ENCODE data around the gene FBXO8.
"Not testable (repeated sequence)": the region's sequence is repeated elsewhere in the genome, so short reads cannot be mapped to it uniquely, and the experiment has no call there.

FBXO8 gene, protein sequence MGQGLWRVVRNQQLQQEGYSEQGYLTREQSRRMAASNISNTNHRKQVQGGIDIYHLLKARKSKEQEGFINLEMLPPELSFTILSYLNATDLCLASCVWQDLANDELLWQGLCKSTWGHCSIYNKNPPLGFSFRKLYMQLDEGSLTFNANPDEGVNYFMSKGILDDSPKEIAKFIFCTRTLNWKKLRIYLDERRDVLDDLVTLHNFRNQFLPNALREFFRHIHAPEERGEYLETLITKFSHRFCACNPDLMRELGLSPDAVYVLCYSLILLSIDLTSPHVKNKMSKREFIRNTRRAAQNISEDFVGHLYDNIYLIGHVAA

GRCh38 chr4:174283507-174284471 is at the start of gene FBXO8, which contains the start of gene CEP44:
Gene FBXO8, minus strand, starts transcription at chr4:174283667. Its CDS starts 20,575 bp downstream, at chr4:174263092.
Gene CEP44, plus strand, starts transcription at chr4:174283911. Its CDS starts 15,211 bp downstream, at chr4:174299122.
- DNase-seq, result peak; percentile 97

- DNase-seq, result no peak
Observed at GRCh38 chr4:174332741-174333493, 49.5 kb upstream of the FBXO8 start.

DNA sequence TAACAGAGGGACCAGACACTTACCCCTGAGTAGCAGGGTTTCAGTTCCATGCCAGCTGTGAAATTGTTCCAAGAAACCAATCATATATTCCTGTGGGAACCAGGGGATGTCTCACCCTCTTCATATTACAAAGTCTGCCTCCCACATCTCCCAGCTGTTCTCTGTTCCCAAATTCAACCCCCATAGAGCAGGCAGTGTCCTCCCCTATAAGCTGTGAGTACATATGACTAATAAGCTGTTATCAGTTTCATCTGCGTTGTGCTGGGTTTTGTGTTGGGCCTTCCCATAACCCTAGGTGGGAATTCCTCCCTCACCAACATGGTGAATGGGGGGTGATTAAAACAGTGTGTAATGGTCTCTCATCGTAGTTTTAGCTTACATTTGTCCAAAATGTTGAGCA is 41.3 kb upstream of the FBXO8 start:
- no peak for DNase-seq

GRCh38 chr4:174324236-174324635 is 40.8 kb upstream of the FBXO8 start:
- DNase-seq, result no peak

DNA sequence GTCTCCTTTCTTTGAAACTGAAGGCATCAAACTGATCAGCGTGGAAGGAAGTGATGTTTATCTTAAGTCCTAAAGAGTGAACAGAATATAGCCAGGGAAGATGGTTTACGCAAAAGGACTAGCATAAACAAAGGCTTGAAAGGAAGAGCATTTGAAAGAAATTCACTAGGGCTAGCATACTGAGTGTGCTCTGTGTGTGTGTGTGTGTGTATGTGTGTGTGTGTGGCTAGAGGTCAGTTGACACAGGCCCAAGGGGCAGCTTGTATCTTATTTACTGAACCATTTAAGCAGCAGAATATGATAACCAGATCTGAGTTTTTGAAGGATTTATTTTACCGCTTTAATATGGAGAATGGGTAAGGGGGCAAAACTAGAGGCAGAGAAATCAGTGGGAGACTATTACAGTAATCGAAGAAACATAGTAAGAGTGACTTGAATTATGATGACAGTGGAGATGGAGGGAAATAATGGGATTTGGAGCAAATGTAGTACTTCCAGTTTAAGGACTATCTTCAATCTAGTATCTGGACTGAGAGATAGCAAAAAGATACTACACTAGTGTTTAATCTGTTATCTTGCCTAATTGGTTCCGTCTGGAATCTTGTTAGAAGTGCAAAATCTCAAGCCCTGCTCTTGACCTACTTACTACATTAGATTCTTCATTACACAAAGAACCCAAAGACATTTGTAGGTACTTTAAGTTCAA is 37.2 kb upstream of the FBXO8 start:
- no peak for DNase-seq

DNA sequence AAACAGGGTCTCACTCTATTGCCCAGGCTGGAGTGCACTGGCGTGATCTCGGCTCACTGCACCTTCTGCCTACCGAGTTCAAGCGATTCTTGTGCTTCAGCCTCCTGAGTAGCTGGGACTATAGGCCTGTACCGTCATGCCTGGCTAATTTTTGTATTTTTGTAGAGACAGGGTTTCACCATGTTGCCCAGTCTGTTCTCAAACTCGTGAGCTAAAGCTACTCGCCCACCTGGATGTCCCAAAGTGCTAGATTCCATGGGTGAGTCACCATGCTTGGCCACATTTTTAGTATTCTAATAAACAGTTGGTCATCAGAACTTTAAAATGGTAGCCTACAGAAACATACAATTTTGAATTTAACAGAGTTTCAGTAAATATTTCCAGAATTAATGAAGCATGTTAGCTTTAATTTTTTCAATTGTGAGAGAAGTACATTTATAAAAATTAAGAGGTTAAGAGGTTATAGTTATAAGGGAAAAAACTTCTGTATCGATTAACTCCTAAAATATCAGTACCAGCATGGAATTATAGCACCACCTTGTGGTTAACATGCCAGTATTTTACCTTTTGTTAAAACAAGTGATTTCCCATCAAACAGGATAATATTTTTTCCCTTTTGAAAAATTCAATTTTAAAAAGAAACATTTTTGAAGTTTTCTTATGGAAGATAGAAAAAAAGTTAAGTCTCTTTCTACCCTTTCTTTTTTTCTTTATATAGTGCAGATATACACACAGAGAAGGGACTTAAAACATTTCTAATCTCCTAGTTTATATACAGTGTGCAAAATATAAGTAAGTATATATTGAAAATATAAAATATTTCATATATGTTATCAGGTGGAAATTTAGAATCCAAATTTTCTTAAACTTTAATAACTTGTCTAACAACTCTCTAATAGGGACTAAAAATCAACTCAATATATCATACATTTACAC is 35.6 kb upstream of the FBXO8 start:
- DNase-seq, result no peak

DNA sequence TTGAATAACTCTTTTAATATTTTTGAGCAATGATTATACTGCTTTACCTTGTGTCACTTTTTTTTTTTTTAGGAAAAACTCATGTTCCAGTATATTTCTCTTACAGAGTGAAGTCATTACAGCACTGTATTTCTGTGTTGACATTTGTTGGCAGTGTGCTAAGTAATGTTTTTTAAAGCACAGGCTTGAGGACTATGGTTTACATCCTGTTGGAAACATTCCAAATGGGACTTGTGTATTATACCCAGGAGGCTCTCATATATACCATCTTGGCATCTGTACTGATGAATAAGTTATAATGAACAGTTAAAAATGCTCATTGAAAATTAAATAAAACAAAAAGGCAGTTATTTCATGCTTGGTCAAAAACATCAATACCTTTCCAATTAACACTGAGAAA is 34.1 kb upstream of the FBXO8 start:
- no peak for DNase-seq

- DNase-seq, result no peak
Observed at GRCh38 chr4:174316954-174317353, 33.5 kb upstream of the FBXO8 start.

DNA sequence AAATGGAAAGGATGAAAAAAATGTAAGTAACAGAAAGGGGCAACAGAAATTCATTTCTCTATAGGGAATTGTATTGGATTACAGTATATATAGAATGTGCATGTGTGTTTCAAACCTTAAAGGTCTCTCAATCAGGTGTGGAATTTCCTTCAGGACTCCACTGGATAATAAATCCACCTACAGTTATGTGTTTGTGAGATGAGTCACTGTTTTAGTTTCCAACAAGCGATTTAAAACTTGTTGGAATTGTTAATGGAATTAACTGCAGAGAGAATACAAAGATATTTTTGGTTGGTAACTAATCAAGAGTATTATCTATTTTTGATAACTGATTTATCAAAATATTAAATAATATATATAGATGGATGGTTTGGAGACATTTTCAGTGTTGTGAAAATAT is 33.1 kb upstream of the FBXO8 start:
- DNase-seq, result no peak

DNA sequence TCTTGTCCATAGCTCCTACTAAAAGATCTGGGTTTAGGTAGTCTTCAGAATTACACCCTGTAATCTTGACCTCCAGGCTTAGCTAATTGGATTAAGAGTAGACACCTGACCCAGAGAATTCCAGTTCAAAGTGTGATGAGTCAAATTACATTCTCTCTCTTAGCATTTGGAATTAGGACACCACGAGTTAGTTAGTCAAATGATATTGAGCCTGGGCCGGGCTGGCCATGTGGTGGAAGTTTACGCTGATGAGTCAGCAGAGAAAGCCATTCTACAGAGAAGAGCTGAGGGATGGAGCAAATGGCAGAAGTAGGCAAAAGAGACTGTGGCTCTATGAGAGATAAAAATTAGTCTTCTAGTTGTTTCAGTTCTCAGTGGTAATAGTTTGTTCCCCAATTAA is 31.3 kb upstream of the FBXO8 start:
- no peak for DNase-seq

DNA sequence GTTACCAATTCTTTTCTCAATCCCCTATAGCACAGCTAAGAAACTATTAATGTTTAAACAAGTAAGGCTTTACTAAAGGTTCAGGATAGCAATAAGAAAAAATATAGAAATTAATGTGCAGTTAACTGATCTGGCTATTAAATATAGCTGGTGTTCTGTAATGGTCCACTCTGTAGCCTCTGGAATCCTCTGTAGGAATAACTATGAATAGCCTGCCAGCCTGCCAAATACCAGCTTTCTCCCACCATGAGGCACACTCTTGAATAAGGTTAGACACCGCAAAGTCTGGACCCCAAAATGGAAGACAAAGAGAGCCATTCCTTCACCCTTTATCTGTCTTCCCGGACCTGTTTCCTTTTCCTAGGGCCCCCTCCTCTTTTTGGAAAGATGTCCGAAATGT is 30.8 kb upstream of the FBXO8 start:
- no peak for DNase-seq

- no peak for DNase-seq
Observed at GRCh38 chr4:174312993-174313392, 29.5 kb upstream of the FBXO8 start.

DNA sequence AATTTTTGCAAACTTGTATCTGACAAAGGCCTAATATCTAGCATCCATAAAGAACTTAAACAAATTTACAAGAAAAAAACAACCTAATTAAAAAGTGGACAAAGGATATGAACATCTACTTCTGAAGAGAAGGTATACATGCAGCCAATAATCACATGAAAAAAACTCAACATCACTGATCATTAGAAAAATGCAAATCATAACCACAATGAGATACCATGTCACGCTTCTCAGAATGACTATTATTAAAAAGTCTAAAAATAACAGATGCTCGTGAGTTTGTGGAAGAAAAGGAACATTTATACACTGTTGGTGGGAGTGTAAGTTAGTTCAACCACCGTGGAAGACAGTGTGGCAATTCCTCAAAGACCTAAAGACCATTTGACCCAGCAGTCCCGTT is 24.2 kb upstream of the FBXO8 start:
- DNase-seq, result no peak

DNA sequence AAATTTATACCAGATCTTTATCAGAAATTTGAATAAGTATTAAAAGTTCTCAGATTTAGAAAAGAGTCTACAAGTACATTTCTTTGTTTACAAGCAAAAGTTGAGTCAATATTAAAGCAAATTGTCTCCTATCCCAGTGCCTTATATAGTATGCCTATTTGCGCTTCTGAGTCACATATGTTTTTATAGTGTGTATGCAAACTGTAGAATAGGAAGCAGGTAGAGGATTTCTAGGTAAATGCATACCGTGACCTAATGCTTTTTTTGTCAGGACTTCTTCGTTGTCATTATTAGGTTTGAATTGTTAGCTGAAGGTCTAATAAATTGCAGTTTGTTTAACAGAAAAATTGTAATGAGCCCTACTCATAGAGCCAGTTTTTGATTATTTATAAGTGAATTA is 22.5 kb upstream of the FBXO8 start:
- no peak for DNase-seq

DNA sequence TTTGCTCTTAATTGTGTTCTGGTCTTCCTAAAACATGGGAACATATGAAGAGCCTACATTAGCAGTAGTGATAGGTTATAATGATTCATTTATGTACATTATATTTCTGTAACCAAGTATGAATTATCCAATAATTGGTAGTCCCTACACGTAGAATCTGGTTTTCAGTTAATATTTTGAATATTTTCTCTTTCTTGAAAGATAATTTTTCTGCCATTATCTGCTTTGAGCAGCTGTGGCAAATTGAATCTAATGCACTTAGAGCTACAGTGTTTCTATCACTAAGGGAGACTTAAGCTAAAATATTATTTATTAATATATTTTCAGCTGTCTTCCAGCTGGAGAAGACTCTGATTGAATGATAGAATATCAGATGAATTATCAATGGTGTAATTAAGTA is 21.2 kb upstream of the FBXO8 start:
- DNase-seq, result no peak

- no peak for DNase-seq
Observed at GRCh38 chr4:174303687-174304086, 20.2 kb upstream of the FBXO8 start.

- not testable (repeated sequence) for DNase-seq
Observed at GRCh38 chr4:174295142-174295541, 11.7 kb upstream of the FBXO8 start.

- DNase-seq, result not testable (repeated sequence)
Observed at GRCh38 chr4:174294641-174295040, 11.2 kb upstream of the FBXO8 start.

GRCh38 chr4:174292473-174292872 is 9.0 kb upstream of the FBXO8 start:
- no peak for DNase-seq

- no peak for DNase-seq
Observed at GRCh38 chr4:174286870-174287269, 3.4 kb upstream of the FBXO8 start.

DNA sequence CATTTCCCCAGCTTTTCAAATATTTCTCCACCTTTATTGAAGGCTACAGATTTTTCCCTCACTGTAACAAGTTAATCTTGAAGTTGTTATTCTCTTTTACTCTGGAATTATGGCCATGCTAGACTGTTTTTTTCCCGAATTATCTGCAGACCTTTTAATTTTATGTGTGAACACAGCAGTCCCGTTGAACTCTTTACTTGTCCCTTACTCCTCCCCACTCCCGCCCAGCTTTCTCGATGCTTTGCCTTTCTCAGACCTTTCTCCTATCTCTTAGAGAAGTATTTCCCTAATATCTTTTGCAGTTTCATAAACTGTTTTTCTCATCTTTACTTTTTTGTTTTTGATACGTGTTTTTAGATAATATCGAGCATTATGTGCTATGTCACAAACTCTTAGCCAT is 1.0 kb upstream of the FBXO8 start:
- DNase-seq, result no peak
